ENCODE data around the gene GAK.

The GAK gene

GRCh38 chr4:957231-957580 lies 25.1 kb upstream of the GAK start:
- H4K20me1 ChIP-seq (ENCODE audit: insufficient read depth, low read length): peaks cover 9% of the 10 kb centered on the region
- H3K79me2 ChIP-seq (ENCODE audit: insufficient read depth, low read length): no peaks in the 10 kb centered on the region
- H3K9me3 ChIP-seq (ENCODE audit: insufficient read depth, low read length, severe bottlenecking): no peaks in the 10 kb centered on the region
- no peak overlapping the region for H3K9ac ChIP-seq (ENCODE audit: low read depth, low read length)
- no peak for DNase-seq
- no peaks in the 10 kb centered on the region for H3K27me3 ChIP-seq (ENCODE audit: insufficient read depth, low read length, poor library complexity)
- H2AFZ ChIP-seq (ENCODE audit: low read depth, low read length): no peak overlapping the region
- TF ChIP-seq EZH2 (IDR thresholded peaks at IDR 0.05; ENCODE audit: borderline replicate concordance, low read depth, low read length, severe bottlenecking): no peak
- TF ChIP-seq, protein P1, sequence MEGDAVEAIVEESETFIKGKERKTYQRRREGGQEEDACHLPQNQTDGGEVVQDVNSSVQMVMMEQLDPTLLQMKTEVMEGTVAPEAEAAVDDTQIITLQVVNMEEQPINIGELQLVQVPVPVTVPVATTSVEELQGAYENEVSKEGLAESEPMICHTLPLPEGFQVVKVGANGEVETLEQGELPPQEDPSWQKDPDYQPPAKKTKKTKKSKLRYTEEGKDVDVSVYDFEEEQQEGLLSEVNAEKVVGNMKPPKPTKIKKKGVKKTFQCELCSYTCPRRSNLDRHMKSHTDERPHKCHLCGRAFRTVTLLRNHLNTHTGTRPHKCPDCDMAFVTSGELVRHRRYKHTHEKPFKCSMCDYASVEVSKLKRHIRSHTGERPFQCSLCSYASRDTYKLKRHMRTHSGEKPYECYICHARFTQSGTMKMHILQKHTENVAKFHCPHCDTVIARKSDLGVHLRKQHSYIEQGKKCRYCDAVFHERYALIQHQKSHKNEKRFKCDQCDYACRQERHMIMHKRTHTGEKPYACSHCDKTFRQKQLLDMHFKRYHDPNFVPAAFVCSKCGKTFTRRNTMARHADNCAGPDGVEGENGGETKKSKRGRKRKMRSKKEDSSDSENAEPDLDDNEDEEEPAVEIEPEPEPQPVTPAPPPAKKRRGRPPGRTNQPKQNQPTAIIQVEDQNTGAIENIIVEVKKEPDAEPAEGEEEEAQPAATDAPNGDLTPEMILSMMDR (IDR thresholded peaks at IDR 0.05; ENCODE audit: borderline replicate concordance, extremely low read depth, low read length, poor library complexity, severe bottlenecking): no peak
- no peaks in the 10 kb centered on the region for H3K4me1 ChIP-seq (ENCODE audit: insufficient read depth, low read length)
- no peak overlapping the region for H3K27ac ChIP-seq (ENCODE audit: low read length)
- no peak for ATAC-seq (ENCODE audit: insufficient read depth, low read depth)
- no peak overlapping the region for H3K4me3 ChIP-seq (ENCODE audit: low read depth in 1 of 2, low read length in 2 of 2)
- H3K4me2 ChIP-seq (ENCODE audit: insufficient read depth, low read length): no peak overlapping the region
- peaks cover 63% of the 10 kb centered on the region for H3K36me3 ChIP-seq (ENCODE audit: insufficient read depth, low read length)

DNA sequence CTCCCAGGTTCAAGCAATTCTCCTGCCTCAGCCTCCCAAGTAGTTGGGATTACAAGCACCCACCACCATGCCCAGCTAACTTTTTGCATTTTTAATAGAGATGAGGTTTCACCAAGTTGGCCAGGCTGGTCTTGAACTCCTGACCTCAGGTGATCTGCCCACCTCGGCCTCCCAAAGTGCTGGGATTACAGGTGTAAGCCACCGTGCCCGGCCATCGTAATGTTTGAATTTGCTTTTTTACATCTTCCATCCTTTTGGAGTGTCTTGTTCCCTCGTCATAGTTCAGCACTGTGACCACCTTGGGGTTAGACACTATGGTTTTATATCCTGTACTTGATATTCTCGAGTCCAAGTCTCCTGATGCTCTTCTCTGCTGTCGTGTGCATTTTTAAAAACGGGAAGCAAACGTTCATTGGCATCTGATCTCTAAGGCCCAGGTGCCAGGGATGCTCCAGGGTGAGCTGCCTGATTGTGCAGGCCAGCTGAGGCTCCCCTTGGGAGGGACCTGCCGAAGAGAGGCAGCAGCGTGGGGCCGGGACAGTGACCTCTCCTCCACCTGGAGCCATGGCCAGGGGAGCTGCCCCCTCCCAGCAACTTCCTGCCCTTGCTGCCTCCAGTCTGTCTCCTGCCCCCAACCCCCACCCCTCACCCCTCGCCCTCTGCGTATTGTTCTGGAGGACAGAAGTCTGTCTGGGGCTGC lies 24.6 kb upstream of the GAK start:
- Histone ChIP-seq H4K20me1 (ENCODE audit: insufficient read depth, low read length) (peaks cover 7% of the 10 kb centered on the region), H3K4me3 (ENCODE audit: low read depth in 1 of 2, low read length in 2 of 2) (no peak overlapping the region), H3K4me2 (ENCODE audit: insufficient read depth, low read length) (no peak overlapping the region), H3K27ac (ENCODE audit: low read length) (no peak overlapping the region), H3K36me3 (ENCODE audit: insufficient read depth, low read length) (peaks cover 58% of the 10 kb centered on the region), H2AFZ (ENCODE audit: low read depth, low read length) (no peak overlapping the region), H3K9ac (ENCODE audit: low read depth, low read length) (no peak overlapping the region), H3K79me2 (ENCODE audit: insufficient read depth, low read length) (no peaks in the 10 kb centered on the region), H3K9me3 (ENCODE audit: insufficient read depth, low read length, severe bottlenecking) (no peaks in the 10 kb centered on the region), H3K4me1 (ENCODE audit: insufficient read depth, low read length) (no peaks in the 10 kb centered on the region), H3K27me3 (ENCODE audit: insufficient read depth, low read length, poor library complexity) (no peaks in the 10 kb centered on the region)
- TF ChIP-seq EZH2 (IDR thresholded peaks at IDR 0.05; ENCODE audit: borderline replicate concordance, low read depth, low read length, severe bottlenecking): no peak
- TF ChIP-seq, protein P1 (IDR thresholded peaks at IDR 0.05; ENCODE audit: borderline replicate concordance, extremely low read depth, low read length, poor library complexity, severe bottlenecking): no peak
- ATAC-seq (ENCODE audit: insufficient read depth, low read depth) (no peak), DNase-seq (no peak)

DNA sequence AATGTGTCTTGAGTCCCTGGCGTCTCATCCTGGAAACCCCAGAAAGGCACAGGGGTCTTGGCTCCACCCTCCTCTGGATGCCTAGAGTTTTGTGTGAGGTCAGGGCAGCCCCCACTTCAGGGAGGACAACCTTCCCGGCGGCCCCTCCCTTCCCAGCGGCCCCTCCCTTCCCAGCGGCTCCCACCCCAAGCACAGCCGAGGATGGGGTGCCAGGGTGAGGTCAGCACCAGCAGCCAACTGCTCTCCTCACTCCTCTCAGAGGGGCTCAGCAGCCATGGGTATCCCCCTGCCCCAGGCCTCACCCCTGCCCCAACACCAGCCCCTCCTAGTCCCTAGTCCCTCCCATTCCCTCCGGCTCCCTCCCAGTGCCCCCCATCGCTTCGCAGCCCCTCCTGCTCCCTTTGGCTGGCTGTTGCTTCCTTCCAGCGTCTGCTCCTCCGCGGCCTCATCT lies 23.8 kb upstream of the GAK start:
- Histone ChIP-seq H3K4me1 (ENCODE audit: insufficient read depth, low read length) (no peaks in the 10 kb centered on the region), H3K4me2 (ENCODE audit: insufficient read depth, low read length) (no peak overlapping the region), H3K36me3 (ENCODE audit: insufficient read depth, low read length) (peaks cover 58% of the 10 kb centered on the region), H3K9me3 (ENCODE audit: insufficient read depth, low read length, severe bottlenecking) (no peaks in the 10 kb centered on the region), H3K4me3 (ENCODE audit: low read depth in 1 of 2, low read length in 2 of 2) (no peak overlapping the region), H3K9ac (ENCODE audit: low read depth, low read length) (no peak overlapping the region), H3K27me3 (ENCODE audit: insufficient read depth, low read length, poor library complexity) (no peaks in the 10 kb centered on the region), H3K27ac (ENCODE audit: low read length) (no peak overlapping the region), H2AFZ (ENCODE audit: low read depth, low read length) (no peak overlapping the region), H3K79me2 (ENCODE audit: insufficient read depth, low read length) (no peaks in the 10 kb centered on the region), H4K20me1 (ENCODE audit: insufficient read depth, low read length) (peaks cover 6% of the 10 kb centered on the region)
- no peak for TF ChIP-seq EZH2 (IDR thresholded peaks at IDR 0.05; ENCODE audit: borderline replicate concordance, low read depth, low read length, severe bottlenecking)
- TF ChIP-seq, protein P1 (IDR thresholded peaks at IDR 0.05; ENCODE audit: borderline replicate concordance, extremely low read depth, low read length, poor library complexity, severe bottlenecking): no peak
- DNase-seq (no peak), ATAC-seq (ENCODE audit: insufficient read depth, low read depth) (no peak)
